Measurements from ENCODE around the gene PADI3. TPM values are rescaled to one million over a fixed set of nuclear protein-coding genes. Genes with fewer than 3 reads are reported as not detected.

The PADI3 gene
- total and polyA plus RNA-seq, 9 of the 15 experiments (the other 6 are each of a cell fraction or from before 2014, with no cell fraction given): not detected

GRCh38 chr1:17310068-17310640, 61.3 kb downstream of the PADI3 start (continued):
- peak; percentile 16; the same call in 1 of the 2 replicates for TF ChIP-seq TAL1 (IDR thresholded peaks at IDR 0.05)
- TF ChIP-seq CEBPB (tag; IDR thresholded peaks at IDR 0.05): no peak
- TF ChIP-seq NFYB (IDR thresholded peaks at IDR 0.05; ENCODE audit: extremely low read depth, insufficient read length): no peak

GRCh38 chr1:17313530-17314309, 64.8 kb downstream of the PADI3 start:
- CTCF ChIA-PET (ENCODE audit: low intra/inter-chr PET ratio): no interaction called here
- ATAC-seq (no peak), FAIRE-seq (no peak), DNase-seq (ENCODE audit: extremely low read depth in 1 of 4, low spot score in 3 of 4) (no peak)
- H3K4me3 ChIP-seq: no peak overlapping the region
- intact Hi-C loops (cut with micrococcal nuclease): no loop called here
- H3K27me3 ChIP-seq (ENCODE audit: control insufficient read depth in 2 of 2, insufficient read depth in 2 of 2, low read length in 2 of 2): peaks cover 19 to 52% of the 10 kb centered on the region in 2 experiments; a peak in 4 of 5 replicates
- H3K9ac ChIP-seq (ENCODE audit: insufficient read depth in 1 of 2, low read depth in 2 of 2, low read length in 2 of 2): no peak overlapping the region
- no peak overlapping the region for H2AFZ ChIP-seq (ENCODE audit: low read depth, low read length)
- H4K20me1 ChIP-seq (replicated peaks; ENCODE audit: control insufficient read depth, insufficient read depth, low read length): peaks cover 11% of the 10 kb centered on the region; the same call in 1 of the 2 replicates
- H3K9me3 ChIP-seq (replicated peaks; ENCODE audit: control insufficient read depth, insufficient read depth, low read depth, low read length): no peaks in the 10 kb centered on the region
- BruUV-seq (replicated peaks): no TSS peak
- H3K27ac ChIP-seq (ENCODE audit: extremely low read depth, low read depth, low read length): no peak overlapping the region
- POLR2A ChIA-PET: interaction anchor here (1.1 kb wide), 1 partner anchor 8 kb away, joined by 4 read pairs; no protein-coding TSS in a partner anchor
- H3K4me2 ChIP-seq (ENCODE audit: insufficient read depth, low read length): no peak overlapping the region
- under 1% methylated on average over 9 of the region's 9 CpGs for WGBS (ENCODE audit: insufficient coverage, low coverage, missing lambda C conversion rate)
- TF ChIP-seq NELFE (IDR thresholded peaks at IDR 0.05; ENCODE audit: insufficient read depth, insufficient read length) (no peak), ZNF449 (CRISPR knock-in tag; IDR thresholded peaks at IDR 0.05) (no peak), RBM22 (IDR thresholded peaks at IDR 0.05; ENCODE audit: low read depth, low read length, poor library complexity, severe bottlenecking) (no peak), ZBTB9 (CRISPR knock-in tag; IDR thresholded peaks at IDR 0.05) (no peak), KDM5B (IDR thresholded peaks at IDR 0.05; ENCODE audit: insufficient replicate concordance, low read depth, low read length) (no peak), FOXJ3 (CRISPR knock-in tag; IDR thresholded peaks at IDR 0.05) (no peak), MCM3 (IDR thresholded peaks at IDR 0.05) (no peak)
- TF ChIP-seq, protein P1, sequence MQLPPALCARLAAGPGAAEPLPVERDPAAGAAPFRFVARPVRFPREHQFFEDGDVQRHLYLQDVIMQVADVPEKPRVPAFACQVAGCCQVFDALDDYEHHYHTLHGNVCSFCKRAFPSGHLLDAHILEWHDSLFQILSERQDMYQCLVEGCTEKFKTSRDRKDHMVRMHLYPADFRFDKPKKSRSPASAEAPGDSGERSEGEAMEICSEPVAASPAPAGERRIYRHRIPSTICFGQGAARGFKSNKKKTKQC (CRISPR knock-in tag; IDR thresholded peaks at IDR 0.05): no peak
- no peaks in the 10 kb centered on the region for H3K79me2 ChIP-seq (ENCODE audit: control insufficient read depth, insufficient read depth, low read length)
- in situ Hi-C loops (cut with MboI): no loop called here
- H3K4me1 ChIP-seq (replicated peaks in 1 of 2; ENCODE audit: control insufficient read depth in 2 of 2, insufficient read depth in 2 of 2, low read length in 2 of 2): peaks cover 0 to 6% of the 10 kb centered on the region in 2 experiments; a peak in 3 of 5 replicates
- H3K36me3 ChIP-seq (ENCODE audit: control insufficient read depth, insufficient read depth, low read length): no peaks in the 10 kb centered on the region
- H3K9me1 ChIP-seq (ENCODE audit: control insufficient read depth, insufficient read depth, low read length): no peaks in the 10 kb centered on the region
